Fibroblast of skin of left biceps (primary cell): ENCODE measurements around the gene SLAMF9.
"Not testable (repeated sequence)": the region's sequence is repeated elsewhere in the genome, so short reads cannot be mapped to it uniquely, and the experiment has no call there.

ENCODE experiments used
- DNase-seq, 2 experiments: peaks; one replicate each; pipeline ENCODE4 v3.0.0-alpha.2; 2013; ENCODE audit warnings: low read depth in 2 of 2

SLAMF9 gene

DNA sequence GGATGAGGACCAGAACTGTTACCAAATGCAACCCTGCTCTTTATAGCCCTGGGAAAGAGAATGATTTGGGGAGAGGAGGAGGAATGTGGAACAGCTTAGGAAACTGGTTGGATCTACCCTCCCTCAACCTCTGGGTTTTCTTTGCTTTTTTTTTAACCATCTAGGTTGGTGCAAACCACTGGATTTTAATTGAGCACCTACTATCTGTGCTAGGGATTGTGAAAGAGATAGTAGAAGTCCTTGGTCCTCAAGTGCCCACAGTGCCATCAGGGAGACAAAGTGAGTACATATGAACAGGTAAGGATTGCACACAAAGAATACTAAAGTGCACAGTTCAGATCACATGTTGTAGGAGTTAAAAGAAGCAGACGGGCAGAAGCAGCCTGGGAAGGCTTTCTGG is 33.4 kb downstream of the SLAMF9 start:
- no peak for DNase-seq

DNA sequence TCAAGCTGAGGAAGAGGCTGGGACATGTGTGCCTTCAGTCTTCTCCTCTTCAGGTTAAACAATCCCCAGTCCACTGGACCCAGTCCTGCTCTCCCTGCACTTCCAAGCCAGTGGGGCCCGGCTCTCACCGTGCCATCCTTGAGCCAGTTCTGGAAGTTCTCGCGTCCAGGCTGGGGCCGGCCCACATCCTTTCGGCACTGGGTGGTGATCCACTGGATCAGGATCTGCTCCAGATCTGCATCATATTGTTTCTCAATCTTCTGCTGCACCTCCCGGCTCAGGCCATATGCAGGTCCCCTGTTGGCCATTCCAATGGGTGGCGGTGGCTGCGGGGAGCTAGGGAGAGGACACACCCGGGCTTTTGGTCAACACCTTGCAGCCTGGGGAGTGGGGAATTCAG is 33.8 kb downstream of the SLAMF9 start:
- DNase-seq = no peak

DNA sequence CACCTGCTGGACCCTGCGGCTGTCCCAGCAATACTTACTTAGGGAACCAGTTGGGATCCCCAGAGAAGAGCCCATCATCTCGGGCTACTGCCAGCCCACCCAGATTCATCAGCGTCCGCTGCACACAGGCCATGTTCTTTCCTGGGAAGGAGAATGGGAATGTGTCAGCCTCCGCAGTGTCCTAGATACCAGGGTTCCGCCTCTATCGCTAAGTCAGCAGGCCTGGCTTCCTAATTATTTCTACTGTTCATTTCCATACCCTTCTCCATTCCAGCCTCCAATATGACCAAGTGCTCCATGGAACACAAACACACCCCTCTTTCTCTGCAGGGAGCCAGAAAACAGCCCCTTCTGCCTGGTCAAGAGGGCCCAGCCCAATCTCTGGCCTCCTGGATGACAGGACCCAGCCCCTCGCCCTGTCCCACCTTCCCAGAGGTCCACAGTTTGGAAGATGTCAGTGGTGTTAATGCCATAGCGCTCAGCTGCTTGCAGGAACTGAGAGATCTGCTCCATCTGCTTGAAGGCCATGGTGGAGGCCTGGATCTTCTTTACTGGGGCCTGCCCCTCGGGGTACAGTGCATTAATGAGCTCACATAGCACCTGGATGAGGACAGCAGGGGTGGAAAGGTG is 34.7 kb downstream of the SLAMF9 start:
- DNase-seq = no peak

DNA sequence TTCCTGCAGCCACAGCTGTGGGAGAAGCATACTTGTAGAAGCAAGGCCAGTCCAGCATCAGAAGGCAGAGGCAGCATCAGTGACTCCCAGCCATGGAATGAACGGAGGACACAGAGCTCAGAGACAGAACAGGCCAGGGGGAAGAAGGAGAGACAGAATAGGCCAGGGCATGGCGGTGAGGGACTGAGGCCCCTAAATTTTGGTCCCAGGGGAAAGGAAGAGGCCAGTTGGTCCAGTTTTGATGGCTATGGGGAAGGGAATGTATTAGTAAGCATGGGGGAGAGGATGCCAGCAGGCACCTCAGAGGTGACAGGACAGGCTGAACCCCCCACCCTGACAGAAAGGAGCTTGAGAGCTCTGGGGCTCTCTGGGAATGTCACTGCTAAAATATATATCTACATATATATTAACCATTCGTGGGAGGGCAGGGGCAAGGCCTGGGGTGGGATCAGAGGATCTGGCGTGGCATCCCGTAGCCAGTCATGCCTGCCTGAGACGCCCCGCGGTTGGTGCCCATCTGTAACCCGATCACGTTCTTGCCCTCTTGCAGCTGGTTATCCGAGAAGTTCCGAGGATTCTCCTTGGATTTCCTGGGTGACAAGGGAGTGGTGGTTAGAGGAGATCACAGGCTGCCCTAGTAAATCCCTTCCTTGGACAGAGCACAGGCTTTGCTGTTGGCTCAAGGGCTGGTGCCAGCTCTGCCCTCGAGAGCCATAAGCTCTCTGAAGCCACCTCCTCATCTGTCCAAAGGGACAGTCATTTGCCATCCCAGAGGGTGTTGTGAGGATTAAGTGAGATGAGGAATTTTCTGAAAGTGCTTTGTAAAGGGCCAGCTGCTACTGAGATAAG is 35.5 kb downstream of the SLAMF9 start:
- no peak for DNase-seq

DNA sequence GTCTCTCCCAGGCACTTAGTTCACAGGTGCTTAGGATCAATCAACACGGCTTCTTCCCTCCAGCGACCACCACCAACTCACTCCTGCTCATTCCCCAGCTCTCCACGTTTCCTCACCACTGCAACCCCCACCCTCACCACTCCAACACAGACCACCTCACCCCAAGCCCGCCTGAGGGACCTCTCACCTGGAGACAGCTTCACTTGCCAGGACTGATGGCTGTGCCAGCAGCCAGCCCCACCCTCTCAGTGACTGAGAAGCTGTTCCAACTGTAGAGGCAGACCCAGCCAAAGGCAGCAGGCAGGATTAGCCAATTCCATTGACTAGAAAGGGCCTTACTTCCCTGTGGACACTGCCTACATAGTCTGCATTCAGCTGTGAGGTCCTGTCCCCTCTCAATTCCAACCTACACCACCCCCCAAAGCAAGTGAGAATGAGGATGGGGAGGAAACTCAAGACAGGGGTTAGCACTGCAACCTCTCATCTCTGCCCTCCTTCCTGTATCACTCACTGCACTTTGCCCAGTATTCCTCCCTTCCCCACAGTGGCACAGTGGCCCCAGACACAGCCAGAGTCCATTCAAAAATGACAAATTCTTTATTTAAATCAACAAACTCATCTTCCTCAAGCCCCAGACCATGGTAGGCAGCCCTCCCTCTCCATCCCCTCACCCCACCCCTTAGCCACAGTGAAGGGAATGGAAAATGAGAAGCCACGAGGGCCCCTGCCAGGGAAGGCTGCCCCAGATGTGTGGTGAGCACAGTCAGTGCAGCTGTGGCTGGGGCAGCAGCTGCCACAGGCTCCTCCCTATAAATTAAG is 36.3 kb downstream of the SLAMF9 start:
- DNase-seq = no peak

DNA sequence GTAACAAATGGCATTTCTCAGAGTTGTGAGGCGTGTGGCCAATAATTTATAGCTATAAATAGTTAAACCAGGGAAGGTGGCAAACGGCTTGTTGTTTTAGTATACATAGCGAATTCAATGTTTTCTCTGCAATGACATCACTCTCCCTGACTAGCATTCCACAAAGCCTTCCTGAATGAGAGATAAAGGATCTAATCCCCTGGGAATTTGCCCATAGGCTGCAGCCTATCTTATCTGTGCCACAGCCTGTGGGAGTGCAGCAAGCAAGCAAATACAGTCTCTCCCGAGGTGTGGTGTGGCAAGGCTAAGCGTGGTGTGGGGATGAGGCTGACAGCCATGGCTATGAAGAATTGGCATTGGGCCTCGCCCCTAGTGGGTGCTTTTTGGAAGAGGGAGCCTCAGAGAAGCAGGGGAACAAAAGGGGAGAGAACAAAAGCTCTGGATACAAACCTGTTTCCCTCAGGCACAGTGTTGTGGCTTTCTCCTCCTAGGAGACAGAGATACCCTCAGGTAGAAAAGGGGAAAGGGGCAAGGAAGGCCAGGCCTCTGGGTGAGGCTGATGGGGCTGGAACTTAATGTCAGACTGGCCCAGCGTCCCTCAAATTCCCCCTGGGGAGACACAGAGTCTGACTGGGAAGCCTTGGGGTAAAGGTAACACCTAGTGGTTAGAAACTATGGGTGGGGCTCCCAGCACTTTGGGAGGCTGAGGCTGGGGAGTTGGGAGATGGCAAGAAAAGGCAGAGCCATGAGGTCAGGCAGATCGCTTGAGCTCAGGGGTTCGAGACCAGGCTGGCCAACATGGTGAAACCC is 37.6 kb downstream of the SLAMF9 start:
- peak in 1 of 2 experiments; percentile 60 for DNase-seq

DNA sequence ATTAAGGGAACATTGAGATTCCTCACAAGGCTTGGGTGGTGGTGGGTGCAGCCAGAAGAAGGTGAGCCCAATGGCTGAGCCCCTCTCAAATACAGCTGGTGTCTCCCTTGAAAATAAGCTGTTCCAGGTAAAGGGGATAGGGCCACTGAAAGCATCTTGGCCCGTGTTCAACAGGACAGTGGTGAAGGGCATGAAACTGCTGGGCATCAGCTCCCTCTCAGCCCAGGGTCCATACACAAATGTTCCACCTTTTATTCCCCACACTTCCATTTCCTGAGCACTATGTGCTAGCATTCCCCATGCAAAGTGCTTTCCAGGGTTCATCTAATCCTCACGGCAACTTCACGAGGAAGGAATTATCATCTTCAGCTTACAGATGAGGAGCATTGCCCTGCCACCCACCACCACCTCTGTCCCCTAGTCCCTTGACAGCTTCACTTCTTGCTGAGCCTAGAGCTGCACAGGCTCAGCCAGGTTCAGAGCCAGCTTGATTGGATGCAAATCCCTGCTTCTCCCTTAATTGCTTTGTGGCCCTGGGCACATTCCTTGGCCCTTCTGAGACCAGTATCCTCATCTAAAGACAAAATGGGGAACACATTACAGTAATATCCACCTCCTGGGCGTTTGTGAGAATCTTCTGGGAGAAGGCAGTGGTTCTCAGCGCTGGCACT is 38.3 kb downstream of the SLAMF9 start:
- no peak for DNase-seq

DNA sequence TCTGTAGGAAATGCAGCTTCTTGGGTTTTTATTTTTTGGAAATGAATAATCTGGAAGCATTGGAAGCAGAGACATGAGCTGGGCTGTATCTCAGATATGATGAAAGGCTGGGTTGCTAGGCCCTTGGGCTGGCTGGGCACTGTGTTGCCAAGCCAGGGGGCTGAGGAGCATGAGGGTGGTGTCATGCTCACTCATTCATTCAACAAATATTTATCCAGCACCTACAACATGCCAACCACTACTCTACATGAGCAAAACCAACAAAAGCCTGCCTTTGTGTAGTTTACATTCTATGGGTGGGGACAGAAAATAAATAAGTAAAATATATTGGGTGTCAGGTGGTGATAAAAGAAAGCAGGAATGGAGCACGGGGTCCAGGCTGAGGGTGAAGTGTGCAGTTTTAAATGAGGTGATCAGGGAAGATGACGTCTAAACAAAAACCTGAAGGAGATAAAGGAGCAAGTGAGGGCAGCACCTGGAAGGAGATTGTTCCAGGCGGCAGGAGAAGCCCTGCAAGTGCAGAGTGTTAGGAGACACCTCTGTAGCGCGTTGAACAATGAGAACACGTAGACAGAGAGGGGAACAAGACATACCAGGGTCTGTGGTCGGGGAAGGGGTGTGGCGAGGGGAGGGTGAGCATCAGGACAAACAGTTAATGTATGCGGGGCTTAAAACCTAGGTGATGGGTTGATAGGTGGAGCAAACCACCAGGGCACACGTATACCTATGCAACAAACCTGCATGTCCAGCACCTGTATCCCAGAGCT is 39.6 kb downstream of the SLAMF9 start:
- DNase-seq = no peak

DNA sequence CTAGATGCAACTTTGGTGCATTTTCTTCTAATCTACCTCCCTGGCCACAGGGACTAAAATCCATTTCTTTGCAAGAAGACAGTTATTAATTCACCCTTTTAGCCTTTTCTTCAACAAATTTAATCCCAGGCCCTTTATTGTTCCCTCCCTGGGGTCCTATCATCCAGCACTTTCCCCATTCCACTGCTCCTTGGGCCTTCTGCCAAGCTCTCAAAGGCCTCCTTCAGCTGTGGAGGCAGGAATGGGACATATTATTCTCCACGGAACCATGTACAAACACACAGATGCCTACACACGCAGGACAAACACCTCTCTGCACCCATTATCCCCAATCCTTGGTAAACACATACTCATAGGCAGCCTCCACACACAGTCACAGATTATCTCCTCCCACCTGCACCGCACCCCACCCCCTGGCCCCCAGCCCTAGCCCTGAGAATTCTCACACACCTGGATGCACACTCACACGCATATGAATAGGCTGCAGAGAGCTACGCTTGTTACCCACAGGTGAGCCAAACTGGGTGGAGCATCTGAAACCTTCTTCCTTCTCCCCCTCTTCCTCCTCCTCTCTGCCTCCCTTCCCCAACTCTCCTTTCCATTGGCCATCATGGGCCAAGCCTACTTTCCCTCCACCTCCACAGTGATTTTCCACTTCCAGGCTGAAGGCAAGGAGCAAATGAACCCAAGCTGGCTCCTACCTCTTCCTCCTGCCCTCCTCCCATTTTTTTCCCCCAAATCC is 40.4 kb downstream of the SLAMF9 start:
- DNase-seq = no peak

DNA sequence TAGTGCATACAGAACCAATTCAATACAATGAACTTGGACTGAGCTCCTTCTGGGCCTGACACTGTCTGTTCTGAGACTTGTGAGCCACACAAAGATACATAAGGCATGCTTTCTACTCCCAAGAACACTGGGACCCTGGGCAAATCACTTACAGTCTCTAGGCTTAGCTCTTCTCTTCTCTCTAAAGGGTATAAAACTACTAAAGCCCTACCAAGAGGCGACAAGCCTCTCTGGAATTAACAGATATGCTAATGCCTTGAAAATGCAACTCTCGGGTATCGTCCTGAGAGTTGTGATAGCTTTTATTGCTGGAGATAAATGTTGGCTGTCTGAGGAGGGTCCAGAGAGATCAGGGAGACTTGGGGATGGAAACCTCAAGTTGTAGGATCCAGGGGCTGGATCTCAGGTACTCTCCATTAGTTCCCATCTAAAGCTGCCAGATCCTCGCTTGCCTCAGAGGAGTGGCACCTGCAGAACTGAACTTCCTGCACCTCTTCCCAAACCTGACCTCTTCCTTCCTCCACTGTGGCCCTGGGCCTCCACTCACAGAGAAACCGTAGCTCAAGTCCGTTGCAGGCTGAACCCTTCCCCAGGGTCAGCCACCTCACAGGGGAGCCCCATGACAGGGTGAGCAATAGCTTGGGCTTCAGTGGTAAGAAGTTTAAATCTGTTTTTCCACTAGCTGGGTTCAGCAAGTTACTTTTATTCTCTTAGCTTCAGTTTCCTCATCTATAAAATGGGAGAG is 42.5 kb downstream of the SLAMF9 start:
- no peak for DNase-seq

DNA sequence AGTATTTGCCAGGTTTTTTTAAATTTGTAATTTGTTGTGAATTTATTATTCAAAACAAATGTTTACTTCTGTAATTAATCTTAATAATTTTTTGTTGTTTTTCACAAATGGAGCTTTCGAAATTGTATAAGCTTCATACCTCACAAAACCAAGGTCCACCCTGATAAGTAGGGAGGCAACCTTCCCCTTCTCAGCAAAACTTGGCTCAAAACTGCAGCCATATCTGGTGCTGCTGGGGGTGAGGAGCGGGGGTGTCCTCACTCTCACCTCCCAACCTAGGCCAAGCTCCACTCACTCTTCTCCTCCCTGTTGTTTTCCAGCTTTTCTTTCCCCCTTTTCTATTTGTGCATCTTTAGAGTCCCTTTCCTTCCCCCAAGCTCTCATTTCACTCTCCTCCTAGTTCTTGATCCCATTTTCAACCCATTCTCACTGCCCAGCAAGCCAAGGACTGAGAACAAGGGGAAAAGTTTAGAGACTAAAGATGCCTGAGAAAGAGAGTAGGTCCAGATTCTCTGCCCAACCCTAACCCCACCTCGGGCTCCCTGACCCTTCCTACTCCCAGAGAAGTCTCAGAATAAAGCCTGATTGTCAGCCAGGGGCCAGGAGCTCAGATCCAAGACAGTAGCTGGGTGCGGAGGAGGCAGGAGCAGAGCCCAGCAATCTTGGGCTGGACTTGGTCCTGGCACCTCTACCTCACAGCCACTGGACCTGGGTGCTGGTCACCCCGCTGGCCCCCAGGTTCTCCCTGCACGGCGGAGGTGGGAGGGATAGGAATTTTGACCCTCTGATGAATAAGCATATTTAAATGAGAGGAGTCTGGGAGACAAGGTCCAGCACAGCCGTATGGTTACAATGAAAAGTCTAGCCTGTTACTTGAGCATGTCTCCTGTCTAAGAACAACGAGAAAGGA is 45.8 kb downstream of the SLAMF9 start:
- no peak for DNase-seq

DNA sequence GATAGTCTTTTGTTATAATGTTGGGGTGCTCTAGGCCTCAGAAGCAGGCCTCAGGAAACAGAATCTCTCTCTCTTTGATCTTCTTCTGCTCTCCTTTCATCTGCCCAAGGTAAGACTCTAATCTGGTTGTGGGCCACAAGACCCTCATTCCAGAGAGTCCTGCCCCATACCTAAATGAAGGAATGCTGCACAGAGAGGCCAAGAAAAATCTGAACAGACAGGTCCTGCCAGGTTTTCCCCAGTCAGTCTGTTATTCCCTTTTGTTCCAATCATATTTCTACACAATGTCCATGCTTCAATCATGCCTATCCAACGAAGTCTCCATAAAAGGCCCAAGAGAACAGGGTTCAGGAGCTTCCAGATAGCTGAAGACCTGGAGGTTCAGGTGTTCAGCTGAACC is 47.1 kb downstream of the SLAMF9 start:
- DNase-seq = no peak

DNA sequence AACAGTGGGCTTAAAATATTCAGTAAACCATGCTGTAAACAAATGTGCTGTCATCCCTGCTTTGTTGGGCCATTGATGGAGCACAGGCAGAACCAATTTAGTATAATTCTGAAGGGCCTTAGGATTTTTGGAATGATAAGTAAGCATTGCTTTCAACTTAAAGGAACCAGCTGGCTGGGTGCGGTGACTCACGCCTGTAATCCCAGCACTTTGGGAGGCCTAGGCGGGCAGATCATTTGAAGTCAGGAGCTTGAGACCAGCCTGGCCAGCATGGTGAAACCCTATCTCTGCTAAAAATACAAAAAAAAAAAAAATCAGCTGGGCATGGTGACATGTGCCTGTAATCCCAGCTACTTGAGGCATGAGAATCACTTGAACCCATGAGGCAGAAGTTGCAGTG is 50.0 kb downstream of the SLAMF9 start:
- DNase-seq = not testable (repeated sequence)

DNA sequence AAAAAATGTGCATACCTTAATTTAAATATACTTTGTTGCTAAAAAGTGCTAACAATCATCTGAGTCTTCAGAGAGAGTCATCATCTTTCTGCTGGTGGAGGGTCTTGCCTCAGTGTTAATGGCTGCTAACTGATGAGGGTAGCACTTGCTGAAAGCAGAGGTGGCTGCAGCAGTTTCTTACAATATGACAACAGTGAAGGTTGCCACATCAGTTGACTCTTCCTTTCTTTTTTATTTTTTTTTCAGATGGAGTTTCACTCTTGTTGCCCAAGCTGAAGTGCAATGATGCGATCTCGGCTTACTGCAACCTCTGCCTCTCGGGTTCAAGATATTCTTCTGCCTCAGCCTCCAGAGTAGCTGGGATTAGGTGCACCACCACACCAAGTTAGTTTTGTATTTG is 51.5 kb downstream of the SLAMF9 start:
- DNase-seq = no peak
